ENCODE results near the gene UBE2G2.

GRCh38 chr21:44730951-44731579 is 70.6 kb downstream of the UBE2G2 start:
- TF ChIP-seq CTCF (IDR thresholded peaks at IDR 0.05; ENCODE audit: poor library complexity), result no peak
- no peak for TF ChIP-seq EZH2 (IDR thresholded peaks at IDR 0.05; ENCODE audit: borderline replicate concordance)
